Measurements from ENCODE around the gene ARID5B.
A peak's percentile ranks its signal among the peaks of the same experiment; 100 is the strongest.

The ARID5B gene

GRCh38 chr10:61989995-61990760 lies 88.7 kb downstream of the ARID5B start:
- DNase-seq (ENCODE audit: low spot score): no peak

GRCh38 chr10:61990761-61991135 lies 89.2 kb downstream of the ARID5B start:
- no peak for DNase-seq (ENCODE audit: low spot score)

DNA sequence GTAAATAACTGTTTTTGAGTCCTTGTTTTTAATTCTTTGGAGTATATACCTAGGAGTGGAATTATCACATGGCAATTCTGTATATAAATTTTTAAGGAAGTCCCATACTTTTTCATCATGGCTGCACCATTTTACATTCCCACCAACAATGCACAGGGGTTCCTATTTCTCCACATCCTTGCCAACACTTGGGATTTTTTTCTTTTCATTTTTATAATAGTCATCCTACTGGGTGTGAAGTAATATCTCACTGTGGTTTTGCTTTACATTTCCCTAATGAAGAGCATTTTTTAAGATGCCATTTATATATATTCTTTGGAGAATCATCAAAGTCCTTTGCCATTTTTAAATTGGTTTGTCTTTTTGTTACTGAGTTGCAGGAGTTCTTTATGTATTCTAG lies 89.7 kb downstream of the ARID5B start:
- no peak for DNase-seq (ENCODE audit: low spot score)

- no peak for DNase-seq (ENCODE audit: low spot score)
Observed at GRCh38 chr10:61992059-61992460, 90.6 kb downstream of the ARID5B start.

DNA sequence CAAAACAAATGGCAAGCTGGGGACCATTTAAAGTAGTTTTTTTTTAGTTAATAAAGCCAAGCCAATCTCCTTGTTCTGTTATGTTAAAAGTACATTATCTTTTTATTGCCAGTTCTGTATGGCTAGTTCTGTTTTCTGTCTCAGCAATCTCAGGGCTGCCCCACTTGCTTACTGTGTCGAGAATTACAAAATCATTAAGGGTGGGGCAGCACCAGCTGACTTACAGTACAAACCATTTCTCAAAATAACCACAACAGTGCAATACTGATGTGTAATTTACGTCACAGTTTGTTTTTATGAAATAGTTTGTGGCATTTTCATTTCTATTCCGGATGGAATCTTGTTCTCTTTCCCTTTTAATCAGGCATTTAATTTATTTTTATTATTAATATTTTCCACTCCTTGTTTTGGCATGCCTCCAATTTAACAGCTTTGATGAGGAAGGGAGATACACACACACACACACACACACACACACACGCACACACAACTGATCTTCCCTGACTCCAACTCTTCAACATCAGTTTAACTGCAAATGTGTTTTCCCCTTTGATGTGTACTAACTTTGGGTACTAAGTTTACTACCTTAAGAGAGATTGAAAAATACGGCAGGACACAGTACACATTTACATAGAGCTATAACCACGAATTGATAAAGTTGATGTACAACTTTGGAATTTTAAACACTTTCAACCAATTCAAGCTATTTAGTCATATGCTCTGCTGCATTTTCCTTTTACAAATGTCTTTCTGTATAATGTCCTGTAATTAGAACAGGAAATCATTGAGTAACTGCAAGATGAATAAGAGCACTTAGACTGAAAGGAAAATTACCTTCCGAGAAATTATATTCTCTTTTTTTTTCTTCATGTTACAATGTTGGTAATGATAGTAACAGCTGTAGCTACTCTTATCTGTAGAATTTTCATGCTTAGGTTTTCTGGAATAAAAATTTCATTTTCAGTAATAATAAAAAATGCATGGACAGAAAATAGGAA lies 91.5 kb downstream of the ARID5B start:
- peak; percentile 4 for DNase-seq (ENCODE audit: low spot score)

- DNase-seq (ENCODE audit: low spot score): no peak
Observed at GRCh38 chr10:61993711-61994401, 92.4 kb downstream of the ARID5B start.

DNA sequence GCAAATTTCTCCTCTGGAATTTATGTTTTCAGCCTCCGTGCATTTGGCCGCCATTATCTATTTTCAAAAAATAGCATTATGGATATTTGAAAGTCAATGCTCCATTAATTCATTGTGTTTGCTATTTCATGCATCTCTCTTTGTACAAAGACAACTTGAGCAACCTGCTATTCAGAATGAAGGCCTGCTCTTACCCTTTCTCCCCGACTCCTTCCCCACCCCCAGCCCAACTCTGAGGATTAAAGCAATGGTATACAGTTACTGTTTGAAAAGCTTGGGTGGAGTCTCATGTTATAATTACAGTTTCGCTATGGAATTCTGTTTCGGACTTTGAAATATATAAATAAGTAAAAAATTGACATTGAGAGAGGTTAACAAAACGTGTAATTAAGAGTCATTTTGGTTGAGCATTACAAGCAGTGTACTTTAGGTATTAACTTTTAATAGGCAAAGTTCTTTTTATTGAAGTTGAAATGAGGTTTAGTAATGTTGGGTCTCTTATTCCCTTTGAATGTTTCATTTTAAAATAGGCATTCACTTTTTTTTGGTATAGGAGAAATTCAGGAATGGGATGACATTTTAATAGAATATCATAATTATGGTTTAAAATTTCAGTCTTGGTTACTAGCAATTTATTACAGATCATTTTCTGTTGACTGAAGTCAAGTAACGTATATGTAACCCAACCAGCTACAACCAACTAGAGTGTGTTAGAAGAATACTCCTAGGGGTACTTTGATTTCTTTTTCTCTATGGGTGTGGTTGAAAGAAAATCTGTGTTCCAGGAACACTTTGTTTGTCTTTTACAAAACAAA lies 93.1 kb downstream of the ARID5B start:
- DNase-seq (ENCODE audit: low spot score): no peak

GRCh38 chr10:61995220-61995503 lies 93.7 kb downstream of the ARID5B start:
- DNase-seq (ENCODE audit: low spot score): no peak

DNA sequence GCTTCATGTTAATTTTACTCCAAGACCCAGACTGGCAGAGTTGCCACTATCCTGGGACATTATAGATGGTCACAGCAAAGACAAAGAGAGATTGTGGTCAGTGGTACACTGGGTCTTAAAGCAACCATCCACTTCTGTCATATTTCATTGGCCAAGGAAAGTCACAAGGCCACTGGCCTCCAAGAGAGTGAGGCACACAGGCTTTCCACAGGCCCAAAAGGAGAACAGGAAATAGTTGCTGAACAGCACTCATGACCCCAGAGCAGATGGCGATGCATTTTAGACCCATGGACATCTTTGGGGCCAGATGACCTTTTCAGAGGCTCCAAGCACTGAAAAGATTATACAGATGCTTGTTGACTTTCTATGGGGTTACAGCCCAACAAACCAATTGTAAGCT lies 97.4 kb downstream of the ARID5B start:
- DNase-seq (ENCODE audit: low spot score): no peak

DNA sequence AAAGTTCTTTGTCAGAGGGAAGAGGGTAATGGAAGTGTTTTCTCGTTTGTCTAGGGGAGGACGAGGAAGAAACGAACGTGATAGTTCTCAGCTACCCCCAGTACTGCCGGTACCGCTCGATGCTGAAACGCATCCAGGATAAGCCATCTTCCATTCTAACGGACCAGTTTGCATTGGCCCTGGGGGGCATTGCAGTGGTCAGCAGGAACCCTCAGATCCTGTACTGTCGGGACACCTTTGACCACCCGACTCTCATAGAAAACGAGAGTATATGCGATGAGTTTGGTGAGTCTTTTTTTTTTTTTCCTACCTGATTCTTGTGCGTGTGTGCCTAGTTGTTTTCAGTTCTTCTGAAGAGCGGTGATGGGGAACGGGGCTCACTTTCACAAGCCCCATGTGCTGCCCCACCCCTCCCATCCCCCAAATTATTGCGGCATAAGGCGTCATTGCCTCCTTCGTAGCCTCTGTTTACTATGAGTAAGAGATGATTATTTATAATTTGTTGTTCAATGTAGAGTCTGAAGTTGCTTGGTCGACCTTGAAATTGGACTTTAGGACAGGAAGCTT lies 98.6 kb downstream of the ARID5B start:
- no peak for DNase-seq (ENCODE audit: low spot score)

GRCh38 chr10:62000726-62001125 lies 99.2 kb downstream of the ARID5B start:
- no peak for DNase-seq (ENCODE audit: low spot score)

GRCh38 chr10:62001898-62002297 lies 100.4 kb downstream of the ARID5B start:
- no peak for DNase-seq (ENCODE audit: low spot score)

DNA sequence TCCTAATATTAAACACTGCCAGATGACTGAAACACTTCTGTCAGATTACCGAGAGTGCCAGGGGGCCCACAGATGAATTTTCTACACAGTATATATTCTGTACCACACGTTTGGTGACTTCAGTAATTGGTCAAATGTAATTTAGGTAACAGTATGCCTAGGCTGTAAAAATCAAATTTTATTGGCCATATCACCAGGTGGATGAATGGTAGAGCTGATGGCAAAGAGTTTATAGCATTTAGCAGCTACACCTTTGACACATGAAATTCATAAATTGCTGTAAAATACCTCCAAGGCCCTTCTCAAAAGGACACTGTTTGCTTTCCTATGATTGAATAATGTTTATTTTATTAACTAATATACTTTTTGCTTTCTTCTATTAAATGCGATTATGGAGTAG lies 101.3 kb downstream of the ARID5B start:
- DNase-seq (ENCODE audit: low spot score): no peak

GRCh38 chr10:62004042-62004441 lies 102.5 kb downstream of the ARID5B start:
- DNase-seq (ENCODE audit: low spot score): no peak

- DNase-seq (ENCODE audit: low spot score): no peak
Observed at GRCh38 chr10:62005281-62005680, 103.8 kb downstream of the ARID5B start.

GRCh38 chr10:62005687-62006086 lies 104.2 kb downstream of the ARID5B start:
- no peak for DNase-seq (ENCODE audit: low spot score)

GRCh38 chr10:62007145-62007544 lies 105.6 kb downstream of the ARID5B start:
- DNase-seq (ENCODE audit: low spot score): no peak

GRCh38 chr10:62008196-62008595 lies 106.7 kb downstream of the ARID5B start:
- DNase-seq (ENCODE audit: low spot score): no peak

- DNase-seq (ENCODE audit: low spot score): no peak
Observed at GRCh38 chr10:62008946-62009345, 107.4 kb downstream of the ARID5B start.

DNA sequence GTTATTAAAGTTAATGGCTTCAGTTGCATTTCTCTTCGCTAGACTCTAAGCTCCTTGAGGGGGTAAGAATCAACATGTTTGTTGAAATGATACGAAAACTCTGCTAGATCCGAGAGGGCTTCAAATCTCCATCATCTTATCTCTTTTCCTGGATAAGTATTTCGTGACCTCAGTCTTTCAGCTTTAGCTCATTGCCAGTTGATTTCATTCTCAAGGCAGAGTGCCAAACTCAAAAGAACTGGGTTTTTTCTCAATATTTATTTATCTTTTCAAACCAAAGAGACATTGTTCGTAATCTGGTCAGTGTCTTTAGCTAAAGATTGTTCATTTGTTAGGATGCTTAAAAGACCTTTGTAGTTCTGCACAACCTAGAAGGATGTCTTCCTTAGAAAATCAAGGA lies 108.9 kb downstream of the ARID5B start:
- DNase-seq (ENCODE audit: low spot score): no peak

GRCh38 chr10:62011558-62011957 lies 110.1 kb downstream of the ARID5B start:
- DNase-seq (ENCODE audit: low spot score): no peak

GRCh38 chr10:62012318-62012717 lies 110.8 kb downstream of the ARID5B start:
- DNase-seq (ENCODE audit: low spot score): no peak
